Measurements from ENCODE around the gene SAMSN1.

DNA sequence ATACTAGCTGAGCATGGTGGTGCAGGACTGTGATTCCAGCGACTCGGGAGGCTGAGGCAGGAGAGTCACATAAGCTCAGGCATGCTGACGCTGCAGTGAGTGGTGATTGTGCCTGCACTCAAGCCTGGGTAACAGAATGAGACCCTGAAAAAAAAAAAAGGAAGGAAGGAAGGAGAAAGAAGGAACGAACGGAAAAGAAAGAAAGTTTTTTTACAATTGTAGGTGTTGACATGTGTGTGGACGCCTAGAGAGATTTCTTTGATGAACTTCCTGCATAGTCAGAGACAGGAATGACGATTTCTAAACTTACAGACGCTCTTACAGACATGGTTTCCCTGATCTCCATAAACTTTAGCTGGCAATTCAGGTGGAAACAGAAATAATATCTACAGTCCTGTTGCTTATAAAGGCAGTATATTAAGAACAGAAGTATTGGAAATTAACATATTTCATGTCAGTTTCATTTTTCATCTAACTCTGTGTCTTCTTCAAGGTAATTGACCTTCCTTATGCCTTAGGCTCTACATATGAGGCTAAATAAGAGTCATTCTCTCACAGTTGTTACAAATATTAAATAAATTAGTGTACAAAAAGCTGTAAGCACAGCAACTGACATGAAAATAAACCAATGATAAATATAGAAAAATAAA, 4.1 kb downstream of the SAMSN1 start:
- TF ChIP-seq CTCF (IDR thresholded peaks at IDR 0.05) (no peak), POLR2A (IDR thresholded peaks at IDR 0.05) (no peak)

All from gastroesophageal sphincter (tissue), 3 donors.